DND-41 (cell line): ENCODE results near the gene ANKRD28.

Source experiments
- CTCF ChIP-seq: IDR thresholded peaks from 2 replicates; pipeline ENCODE4 v1.5.1; 2012; ENCODE audit warnings: borderline replicate concordance, low read length, moderate library complexity, mild to moderate bottlenecking; ENCODE audit not compliant: poor library complexity, severe bottlenecking; ENCODE audit errors: extremely low read depth
- EZH2 ChIP-seq: IDR thresholded peaks from 3 replicates; pipeline ENCODE4 v1.6.1; 2012; ENCODE audit warnings: borderline replicate concordance, low read depth, mild to moderate bottlenecking, moderate library complexity, low read length, inconsistent platforms; ENCODE audit not compliant: severe bottlenecking

GRCh38 chr3:15766406-15766805, 31.4 kb downstream of the ANKRD28 start:
- TF ChIP-seq EZH2 (no peak), CTCF (no peak)
